ENCODE measurements around the gene ITCH. TPM values are rescaled to one million over a fixed set of nuclear protein-coding genes. Genes with fewer than 3 reads are reported as not detected.
"Not testable (repeated sequence)": the region's sequence is repeated elsewhere in the genome, so short reads cannot be mapped to it uniquely, and the experiment has no call there.

The ITCH gene
- total RNA-seq, 1 donor from 2014 or later, result 96.9 TPM

DNA sequence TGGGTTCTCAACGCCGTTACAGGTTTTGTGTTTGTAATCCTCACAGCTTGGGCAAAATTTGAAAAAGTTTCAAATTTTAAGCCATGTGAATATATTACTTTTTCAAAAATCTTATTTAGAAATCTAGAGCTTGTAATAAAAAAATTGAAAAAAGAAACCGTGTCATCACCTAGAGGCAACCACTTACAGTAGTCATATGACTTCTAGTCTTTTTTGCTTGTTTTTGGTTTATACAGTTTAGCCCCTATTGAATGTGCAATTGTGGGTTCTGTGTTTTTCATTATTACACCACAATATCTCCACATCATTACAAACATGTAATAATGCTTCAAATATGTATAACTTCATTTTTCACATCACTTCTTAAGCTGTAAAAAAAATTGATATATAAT, 154.0 kb downstream of the ITCH start:
- Mint-ChIP-seq H3K27ac (ENCODE audit: unreplicated experiment) (peak overlapping the region; percentile 100), H3K4me3 (ENCODE audit: unreplicated experiment) (peak overlapping the region; percentile 90), H3K27me3 (ENCODE audit: low read depth) (no peaks in the 10 kb centered on the region), H3K9me3 (ENCODE audit: low read depth) (no peaks in the 10 kb centered on the region), H3K4me1 (ENCODE audit: low read depth) (peaks cover 53% of the 10 kb centered on the region), H3K36me3 (ENCODE audit: low read depth) (peaks cover 18% of the 10 kb centered on the region)
- TF ChIP-seq, protein P1, sequence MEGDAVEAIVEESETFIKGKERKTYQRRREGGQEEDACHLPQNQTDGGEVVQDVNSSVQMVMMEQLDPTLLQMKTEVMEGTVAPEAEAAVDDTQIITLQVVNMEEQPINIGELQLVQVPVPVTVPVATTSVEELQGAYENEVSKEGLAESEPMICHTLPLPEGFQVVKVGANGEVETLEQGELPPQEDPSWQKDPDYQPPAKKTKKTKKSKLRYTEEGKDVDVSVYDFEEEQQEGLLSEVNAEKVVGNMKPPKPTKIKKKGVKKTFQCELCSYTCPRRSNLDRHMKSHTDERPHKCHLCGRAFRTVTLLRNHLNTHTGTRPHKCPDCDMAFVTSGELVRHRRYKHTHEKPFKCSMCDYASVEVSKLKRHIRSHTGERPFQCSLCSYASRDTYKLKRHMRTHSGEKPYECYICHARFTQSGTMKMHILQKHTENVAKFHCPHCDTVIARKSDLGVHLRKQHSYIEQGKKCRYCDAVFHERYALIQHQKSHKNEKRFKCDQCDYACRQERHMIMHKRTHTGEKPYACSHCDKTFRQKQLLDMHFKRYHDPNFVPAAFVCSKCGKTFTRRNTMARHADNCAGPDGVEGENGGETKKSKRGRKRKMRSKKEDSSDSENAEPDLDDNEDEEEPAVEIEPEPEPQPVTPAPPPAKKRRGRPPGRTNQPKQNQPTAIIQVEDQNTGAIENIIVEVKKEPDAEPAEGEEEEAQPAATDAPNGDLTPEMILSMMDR (IDR thresholded peaks at IDR 0.05), result peak; percentile 11
- no peak for DNase-seq (ENCODE audit: low spot score)

DNA sequence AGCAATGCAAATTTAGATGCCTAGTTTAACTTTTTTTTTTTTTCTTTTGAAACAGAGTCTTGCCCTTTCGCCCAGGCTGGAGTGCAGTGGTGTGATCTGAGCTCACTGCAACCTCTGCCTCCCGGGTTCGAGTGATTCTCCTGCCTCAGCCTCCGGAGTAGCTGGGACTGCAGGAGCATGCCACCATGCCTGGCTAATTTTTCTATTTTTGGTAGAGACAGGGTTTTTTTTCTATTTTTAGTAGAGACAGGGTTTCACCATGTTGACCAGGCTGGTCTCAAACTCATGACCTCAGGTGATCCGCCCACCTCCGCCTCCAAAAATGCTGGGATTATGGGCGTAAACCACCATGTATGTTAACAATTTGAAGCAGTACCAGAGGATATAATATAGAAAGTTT, 155.8 kb downstream of the ITCH start:
- H3K4me3 Mint-ChIP-seq (ENCODE audit: unreplicated experiment); H3K27me3 Mint-ChIP-seq (ENCODE audit: low read depth); H3K27ac Mint-ChIP-seq (ENCODE audit: unreplicated experiment); DNase-seq (ENCODE audit: low spot score); H3K9me3 Mint-ChIP-seq (ENCODE audit: low read depth): not testable (repeated sequence)
- Mint-ChIP-seq H3K36me3 (ENCODE audit: low read depth) (peaks cover 13% of the 10 kb centered on the region), H3K4me1 (ENCODE audit: low read depth) (peaks cover 66% of the 10 kb centered on the region)

DNA sequence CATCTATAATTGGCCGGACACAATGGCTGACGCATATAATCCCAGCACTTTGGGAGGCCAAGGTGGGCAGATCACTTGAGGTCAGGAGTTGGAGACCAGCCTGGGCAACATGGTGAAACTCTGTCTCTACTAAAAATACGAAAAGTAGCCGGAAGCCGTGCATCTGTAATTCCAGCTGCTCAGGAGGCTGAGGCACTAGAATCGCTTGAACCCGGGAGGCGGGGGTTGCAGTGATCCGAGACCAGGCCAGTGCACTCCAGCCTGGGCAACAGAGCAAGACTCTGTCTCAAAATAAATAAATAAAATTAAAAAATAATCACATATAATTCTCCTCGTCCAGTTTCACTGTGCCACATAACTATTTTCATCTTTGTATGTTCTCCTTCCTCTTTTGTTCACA, 156.8 kb downstream of the ITCH start:
- not testable (repeated sequence) for H3K4me3 Mint-ChIP-seq (ENCODE audit: unreplicated experiment); H3K27ac Mint-ChIP-seq (ENCODE audit: unreplicated experiment); H3K27me3 Mint-ChIP-seq (ENCODE audit: low read depth); DNase-seq (ENCODE audit: low spot score); H3K9me3 Mint-ChIP-seq (ENCODE audit: low read depth)
- Mint-ChIP-seq H3K4me1 (ENCODE audit: low read depth) (peaks cover 69% of the 10 kb centered on the region), H3K36me3 (ENCODE audit: low read depth) (peaks cover 11% of the 10 kb centered on the region)

DNA sequence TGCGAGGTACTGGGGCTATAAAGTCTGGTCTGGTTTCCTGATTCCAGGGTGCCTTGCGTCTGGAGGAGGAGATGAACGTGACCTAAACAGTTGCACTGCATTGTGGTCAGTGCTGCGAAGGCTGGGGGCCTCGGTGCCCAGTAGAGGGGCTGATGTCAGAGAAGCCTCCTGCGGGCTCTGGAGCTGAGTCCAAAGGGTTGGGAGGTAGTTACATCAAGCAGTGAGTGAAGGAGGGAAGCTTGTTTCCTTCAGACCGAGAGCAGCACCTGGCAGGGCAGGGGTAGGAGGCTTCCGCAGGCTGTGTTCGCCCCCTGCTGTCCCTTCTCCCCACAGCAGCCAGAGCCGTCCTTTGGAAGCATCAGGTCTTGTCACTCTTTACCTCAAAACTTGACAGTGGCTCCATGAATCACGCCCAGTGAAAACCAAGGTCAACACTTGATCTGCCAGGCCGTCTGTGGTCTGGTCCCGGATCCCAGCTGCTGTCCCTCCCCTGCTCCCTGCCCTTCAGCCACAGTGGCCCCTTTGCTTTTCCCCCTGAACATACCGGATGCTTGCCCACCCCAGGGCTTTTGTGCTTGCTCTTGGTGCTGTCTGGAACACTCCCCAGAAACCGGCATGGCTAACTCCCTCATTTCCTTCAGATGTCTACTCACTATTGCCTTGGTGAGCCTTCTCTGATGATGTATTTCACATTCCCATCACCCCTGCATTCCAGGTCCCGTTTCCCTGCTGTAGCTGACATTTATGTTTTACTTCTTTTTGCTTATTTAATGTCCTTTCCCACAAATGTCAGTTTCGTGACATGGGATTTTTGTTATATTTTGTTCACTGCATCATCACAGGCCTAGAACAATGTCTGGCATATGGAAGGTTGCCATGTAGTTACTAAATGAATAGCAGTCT, 160.1 kb downstream of the ITCH start:
- H3K4me1 Mint-ChIP-seq (ENCODE audit: low read depth), result peaks cover 74% of the 10 kb centered on the region
- TF ChIP-seq, protein P1 (IDR thresholded peaks at IDR 0.05), result peak; percentile 85
- H3K27ac Mint-ChIP-seq (ENCODE audit: unreplicated experiment), result peak overlapping the region; percentile 99
- no peaks in the 10 kb centered on the region for H3K27me3 Mint-ChIP-seq (ENCODE audit: low read depth)
- peaks cover 16% of the 10 kb centered on the region for H3K36me3 Mint-ChIP-seq (ENCODE audit: low read depth)
- no peaks in the 10 kb centered on the region for H3K9me3 Mint-ChIP-seq (ENCODE audit: low read depth)
- no peak for DNase-seq (ENCODE audit: low spot score)
- H3K4me3 Mint-ChIP-seq (ENCODE audit: unreplicated experiment), result peak overlapping the region; percentile 56

DNA sequence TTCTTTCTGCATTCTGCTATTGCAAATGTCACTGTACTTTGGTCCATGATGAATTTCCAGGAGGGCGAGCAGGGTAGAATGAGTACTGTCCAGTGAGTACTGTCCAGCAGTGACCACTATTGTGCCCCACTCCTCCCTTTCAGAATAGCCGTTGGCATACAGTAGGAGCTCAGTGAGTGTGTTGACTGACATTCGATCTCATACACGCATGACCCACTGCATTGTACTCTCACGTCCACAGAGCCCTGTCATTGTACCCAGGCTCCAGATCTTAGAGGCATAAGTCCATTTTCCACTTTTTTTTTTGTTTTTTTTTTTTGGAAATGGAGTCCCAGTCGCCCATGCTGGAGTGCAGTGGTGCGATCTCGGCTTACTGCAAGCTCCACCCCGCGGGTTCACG, 161.4 kb downstream of the ITCH start:
- Mint-ChIP-seq H3K36me3 (ENCODE audit: low read depth) (peaks cover 25% of the 10 kb centered on the region), H3K4me3 (ENCODE audit: unreplicated experiment) (no peak overlapping the region), H3K9me3 (ENCODE audit: low read depth) (no peaks in the 10 kb centered on the region), H3K27me3 (ENCODE audit: low read depth) (no peaks in the 10 kb centered on the region), H3K27ac (ENCODE audit: unreplicated experiment) (peak overlapping the region; percentile 99), H3K4me1 (ENCODE audit: low read depth) (peaks cover 70% of the 10 kb centered on the region)
- TF ChIP-seq, protein P1 (IDR thresholded peaks at IDR 0.05), result no peak
- no peak for DNase-seq (ENCODE audit: low spot score)

DNA sequence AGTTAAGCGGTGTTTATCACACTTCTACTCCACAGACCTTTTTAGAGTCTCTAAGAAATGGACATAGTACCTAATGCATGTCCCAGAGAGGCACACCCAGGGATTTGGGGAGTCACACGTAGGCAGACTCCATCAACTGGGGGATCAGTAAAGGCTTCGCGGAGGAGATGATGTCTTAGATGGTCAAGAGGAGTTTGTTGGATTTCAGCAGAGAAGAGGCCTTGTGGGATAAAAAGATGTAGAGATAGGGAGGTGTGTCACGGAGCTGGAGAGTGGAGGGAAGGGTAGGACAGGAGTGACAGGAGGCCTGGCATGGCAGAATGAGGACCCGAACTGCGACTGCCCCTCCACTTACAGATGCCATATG, 162.3 kb downstream of the ITCH start:
- Mint-ChIP-seq H3K36me3 (ENCODE audit: low read depth) (peaks cover 27% of the 10 kb centered on the region), H3K27me3 (ENCODE audit: low read depth) (no peaks in the 10 kb centered on the region), H3K4me3 (ENCODE audit: unreplicated experiment) (peak overlapping the region; percentile 37), H3K9me3 (ENCODE audit: low read depth) (no peaks in the 10 kb centered on the region), H3K4me1 (ENCODE audit: low read depth) (peaks cover 65% of the 10 kb centered on the region), H3K27ac (ENCODE audit: unreplicated experiment) (peak overlapping the region; percentile 99)
- TF ChIP-seq, protein P1 (IDR thresholded peaks at IDR 0.05), result no peak
- DNase-seq (ENCODE audit: low spot score), result no peak

All from chondrocyte (in vitro differentiated cells).